Fibroblast of villous mesenchyme (primary cell): ENCODE data around the gene SHMT1. TPM values are rescaled to one million over a fixed set of nuclear protein-coding genes. Genes with fewer than 3 reads are reported as not detected.
"Not testable (repeated sequence)": the region's sequence is repeated elsewhere in the genome, so short reads cannot be mapped to it uniquely, and the experiment has no call there.

Source experiments
- DNase-seq: peaks from one replicate; pipeline ENCODE4 v3.0.0-alpha.2; 2010; ENCODE audit warnings: low read depth
- H3K4me3 ChIP-seq: 2 replicates; pipeline ENCODE4 v1.5.1; 2011; ENCODE audit warnings: low read depth, mild to moderate bottlenecking, low read length
- total RNA-seq: library from RNA; depleted of rRNA; stranded (reverse); fragments of >200 nt; gene quantifications from 2 replicates; pipeline ENCODE4 v1.2.3, GENCODE V29; 2012
- TF ChIP-seq, protein P1 (sequence below): IDR thresholded peaks from 2 replicates; pipeline ENCODE4 v1.5.1; 2012; ENCODE audit warnings: low read depth, mild to moderate bottlenecking, low read length; ENCODE audit not compliant: insufficient read depth

SHMT1 gene
- total RNA-seq, 1 donor, result 14.2 TPM

DNA sequence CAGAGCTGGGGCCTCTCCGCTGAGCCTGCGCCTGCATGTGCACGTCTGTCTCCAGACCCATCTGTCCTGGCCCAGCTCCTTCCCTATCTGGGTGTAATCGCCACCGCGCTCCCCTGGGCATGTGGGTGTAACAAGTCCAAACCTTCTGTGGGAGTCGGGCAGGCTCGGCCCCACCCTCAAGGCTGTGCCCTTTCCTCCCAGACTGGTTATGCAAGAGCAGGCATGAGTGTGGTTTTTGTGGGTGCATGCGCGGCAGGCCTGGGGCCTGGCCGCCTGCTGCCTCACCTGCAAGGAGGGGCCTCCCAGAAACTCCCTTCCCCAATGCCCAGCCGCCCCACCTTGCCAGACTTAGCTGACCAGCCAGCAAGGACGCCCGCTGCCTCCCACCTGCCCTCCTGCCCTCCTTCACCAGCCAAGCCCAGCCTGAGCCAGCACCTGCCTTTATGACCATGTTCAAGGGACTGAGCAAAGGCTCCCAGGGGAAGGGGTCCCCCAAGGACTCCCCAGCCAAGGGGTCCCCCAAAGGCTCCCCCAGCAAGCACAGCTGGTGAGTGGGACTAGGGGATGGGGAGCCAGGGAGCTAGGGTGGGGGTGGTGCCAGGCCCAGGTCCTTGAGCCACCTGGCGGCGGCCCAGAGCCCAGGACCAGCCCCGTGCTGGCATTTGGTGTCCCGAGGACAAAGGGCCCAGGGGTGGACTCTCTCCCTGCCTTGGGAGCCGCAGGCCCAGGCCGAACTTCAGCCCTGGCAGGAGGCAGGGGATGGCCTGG lies 14.3 kb upstream of the SHMT1 start, which contains the start of gene EVPLL:
Gene EVPLL (plus strand): TSS at position 342 of the 768 bp plus-strand sequence. CDS start 3,160 bp downstream, outside the sequence.
- no peak within 1 kb of the TSS for H3K4me3 ChIP-seq
- TF ChIP-seq, protein P1, sequence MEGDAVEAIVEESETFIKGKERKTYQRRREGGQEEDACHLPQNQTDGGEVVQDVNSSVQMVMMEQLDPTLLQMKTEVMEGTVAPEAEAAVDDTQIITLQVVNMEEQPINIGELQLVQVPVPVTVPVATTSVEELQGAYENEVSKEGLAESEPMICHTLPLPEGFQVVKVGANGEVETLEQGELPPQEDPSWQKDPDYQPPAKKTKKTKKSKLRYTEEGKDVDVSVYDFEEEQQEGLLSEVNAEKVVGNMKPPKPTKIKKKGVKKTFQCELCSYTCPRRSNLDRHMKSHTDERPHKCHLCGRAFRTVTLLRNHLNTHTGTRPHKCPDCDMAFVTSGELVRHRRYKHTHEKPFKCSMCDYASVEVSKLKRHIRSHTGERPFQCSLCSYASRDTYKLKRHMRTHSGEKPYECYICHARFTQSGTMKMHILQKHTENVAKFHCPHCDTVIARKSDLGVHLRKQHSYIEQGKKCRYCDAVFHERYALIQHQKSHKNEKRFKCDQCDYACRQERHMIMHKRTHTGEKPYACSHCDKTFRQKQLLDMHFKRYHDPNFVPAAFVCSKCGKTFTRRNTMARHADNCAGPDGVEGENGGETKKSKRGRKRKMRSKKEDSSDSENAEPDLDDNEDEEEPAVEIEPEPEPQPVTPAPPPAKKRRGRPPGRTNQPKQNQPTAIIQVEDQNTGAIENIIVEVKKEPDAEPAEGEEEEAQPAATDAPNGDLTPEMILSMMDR, result no peak
- peak; percentile 52 for DNase-seq

DNA sequence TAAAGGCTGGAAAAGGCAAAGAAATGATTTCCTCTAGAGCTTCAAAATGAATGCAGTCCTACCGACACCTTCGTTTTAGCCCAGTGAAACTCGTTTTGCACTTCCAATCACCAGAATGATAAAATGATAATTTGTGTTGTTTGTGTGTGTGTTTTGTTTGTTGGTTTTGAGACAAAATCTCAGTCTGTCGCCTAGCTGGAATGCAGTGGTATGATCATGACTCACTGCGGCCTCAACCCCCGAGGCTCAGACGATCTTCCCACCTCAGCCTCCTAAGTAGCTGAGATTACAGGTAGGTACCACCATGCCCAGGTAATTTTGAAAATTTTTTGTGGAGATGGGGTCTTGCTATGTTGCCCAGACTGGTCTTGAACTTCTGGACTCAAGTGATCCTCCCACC lies 10.9 kb upstream of the SHMT1 start:
- H3K4me3 ChIP-seq, result no peak overlapping the region
- TF ChIP-seq, protein P1, result no peak
- no peak for DNase-seq

GRCh38 chr17:18373181-18373580 lies 9.8 kb upstream of the SHMT1 start:
- not testable (repeated sequence) for DNase-seq, H3K4me3 ChIP-seq

DNA sequence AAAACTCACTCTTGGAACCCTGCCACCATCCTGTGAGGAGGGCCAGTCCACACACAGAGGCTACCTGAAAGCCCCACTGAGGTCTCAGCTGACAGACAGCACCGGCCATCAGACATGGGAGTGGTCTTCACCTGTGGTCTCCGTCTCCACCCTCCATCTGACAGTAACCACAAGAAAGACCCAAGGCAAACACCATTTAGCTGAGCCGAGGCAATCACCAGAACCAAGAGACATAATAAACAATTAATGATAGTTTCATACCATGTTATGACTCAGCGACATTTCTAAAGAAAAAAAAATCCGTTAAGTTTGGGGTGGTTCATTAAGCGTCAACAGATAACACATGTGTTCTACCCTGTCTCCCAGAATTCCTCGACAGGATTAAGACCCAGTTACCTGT lies 8.1 kb upstream of the SHMT1 start:
- no peak for DNase-seq
- TF ChIP-seq, protein P1, result no peak
- no peak overlapping the region for H3K4me3 ChIP-seq

DNA sequence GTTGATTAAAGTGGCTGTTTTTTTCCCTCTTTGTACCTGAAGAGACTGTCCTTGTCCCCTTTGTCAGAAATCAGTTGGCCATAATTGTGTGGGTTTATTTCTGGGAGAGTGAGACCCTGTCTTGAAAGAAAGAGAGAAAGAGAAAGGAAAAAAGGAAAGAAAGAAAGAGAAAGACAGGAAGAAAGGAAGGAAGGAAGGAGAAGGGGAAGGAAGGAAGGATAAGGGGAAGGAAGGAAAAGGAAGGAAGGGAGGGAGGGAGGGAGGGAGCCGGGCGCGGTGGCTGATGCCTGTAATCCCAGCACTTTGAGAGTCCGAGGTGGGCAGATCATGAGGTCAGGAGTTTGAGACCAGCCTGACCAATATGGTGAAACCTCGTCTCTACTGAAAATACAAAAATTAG lies 7.4 kb upstream of the SHMT1 start:
- TF ChIP-seq, protein P1, result no peak
- no peak for DNase-seq
- no peak overlapping the region for H3K4me3 ChIP-seq

DNA sequence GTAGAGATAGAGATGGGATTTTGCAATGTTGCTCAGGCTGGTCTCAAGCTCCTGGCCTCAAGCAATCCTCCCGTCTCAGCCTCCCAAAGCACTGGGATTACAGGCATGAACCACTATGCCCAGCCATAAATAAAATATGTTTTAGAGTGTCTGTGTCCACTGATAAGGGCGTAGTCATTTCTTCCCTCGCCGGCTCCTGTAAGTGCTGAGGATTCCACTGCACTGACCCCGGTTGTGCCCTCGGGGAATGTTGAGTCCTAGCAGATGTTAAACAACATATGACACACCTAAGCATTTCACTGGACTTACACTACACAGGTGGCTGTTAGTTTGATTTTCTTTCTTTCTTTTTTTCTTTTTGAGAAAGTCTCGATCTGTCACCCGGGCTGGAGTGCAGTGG lies 5.6 kb upstream of the SHMT1 start:
- DNase-seq, result no peak
- TF ChIP-seq, protein P1, result no peak

GRCh38 chr17:18364166-18364565 lies 816 bp upstream of the SHMT1 start:
- no peak overlapping the region for H3K4me3 ChIP-seq
- DNase-seq, result no peak
- TF ChIP-seq, protein P1, result no peak

More for the DNA sequence above, 5.6 kb upstream of the SHMT1 start:
- H3K4me3 ChIP-seq, result no peak overlapping the region
